ENCODE data around the gene ADAM8. TPM values are rescaled to one million over a fixed set of nuclear protein-coding genes. Genes with fewer than 3 reads are reported as not detected.

ADAM8 gene
- polyA plus RNA-seq, 1 of the 3 experiments (the other 2 are of a cell fraction): 1.7 TPM

DNA sequence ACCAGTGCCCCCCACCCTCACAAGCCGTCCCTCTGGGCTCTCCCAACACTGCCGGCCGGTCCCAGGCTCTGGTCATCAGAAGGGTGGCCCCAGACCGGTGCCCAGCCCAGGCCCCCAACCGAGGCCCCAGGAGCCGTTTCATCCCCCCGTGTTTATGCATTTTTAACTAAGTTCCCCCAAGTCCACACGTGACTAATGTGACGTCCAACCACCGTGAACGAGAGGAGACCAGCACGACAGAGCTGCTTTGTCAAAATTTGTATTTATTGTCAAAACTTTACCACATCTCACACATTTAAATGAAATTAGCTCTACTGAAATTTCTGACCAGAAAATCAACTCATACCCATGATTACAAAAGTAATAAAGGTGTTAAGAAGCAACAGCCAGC lies 30.4 kb downstream of the ADAM8 start:
- Histone ChIP-seq H2AFZ (ENCODE audit: low read depth) (no peak overlapping the region), H3K9me3 (no peaks in the 10 kb centered on the region), H3K27me3 (ENCODE audit: insufficient read depth) (no peaks in the 10 kb centered on the region), H3K4me2 (no peak overlapping the region), H3K4me3 (ENCODE audit: low read depth in 2 of 2, low read length in 1 of 2) (no peak overlapping the region), H3K27ac (ENCODE audit: low read depth in 2 of 2, low read length in 1 of 2) (no peak overlapping the region), H4K20me1 (ENCODE audit: insufficient read depth) (no peaks in the 10 kb centered on the region), H3K9me2 (no peaks in the 10 kb centered on the region), H3F3A (replicated peaks; ENCODE audit: insufficient read depth) (no peaks in the 10 kb centered on the region), H3K9ac (no peak overlapping the region), H3K79me2 (ENCODE audit: insufficient read depth) (no peaks in the 10 kb centered on the region), H3K4me1 (ENCODE audit: control insufficient read depth in 1 of 2, insufficient read depth in 2 of 2, low read depth in 1 of 2, low read length in 1 of 2) (no peaks in the 10 kb centered on the region), H3K36me3 (replicated peaks in 1 of 2; ENCODE audit: control insufficient read depth in 1 of 2, insufficient read depth in 2 of 2, low read length in 1 of 2) (no peaks in the 10 kb centered on the region)
- DNase-seq: no peak
- POLR2A ChIA-PET: no interaction called here
- 87% methylated on average over 9 of the region's 12 CpGs for WGBS (ENCODE audit: low lambda C conversion rate)
- CTCF ChIA-PET: no interaction called here
- TF ChIP-seq RAD21 (IDR thresholded peaks at IDR 0.05; ENCODE audit: low read length) (no peak), GATA2 (CRISPR knock-in tag; IDR thresholded peaks at IDR 0.05) (no peak), YY1 (IDR thresholded peaks at IDR 0.05; ENCODE audit: low read depth) (no peak), EP300 (IDR thresholded peaks at IDR 0.05; ENCODE audit: borderline replicate concordance in 1 of 2, low read depth in 1 of 2, low read length in 1 of 2) (no peak), FOXM1 (IDR thresholded peaks at IDR 0.05; ENCODE audit: low read depth) (no peak)

DNA sequence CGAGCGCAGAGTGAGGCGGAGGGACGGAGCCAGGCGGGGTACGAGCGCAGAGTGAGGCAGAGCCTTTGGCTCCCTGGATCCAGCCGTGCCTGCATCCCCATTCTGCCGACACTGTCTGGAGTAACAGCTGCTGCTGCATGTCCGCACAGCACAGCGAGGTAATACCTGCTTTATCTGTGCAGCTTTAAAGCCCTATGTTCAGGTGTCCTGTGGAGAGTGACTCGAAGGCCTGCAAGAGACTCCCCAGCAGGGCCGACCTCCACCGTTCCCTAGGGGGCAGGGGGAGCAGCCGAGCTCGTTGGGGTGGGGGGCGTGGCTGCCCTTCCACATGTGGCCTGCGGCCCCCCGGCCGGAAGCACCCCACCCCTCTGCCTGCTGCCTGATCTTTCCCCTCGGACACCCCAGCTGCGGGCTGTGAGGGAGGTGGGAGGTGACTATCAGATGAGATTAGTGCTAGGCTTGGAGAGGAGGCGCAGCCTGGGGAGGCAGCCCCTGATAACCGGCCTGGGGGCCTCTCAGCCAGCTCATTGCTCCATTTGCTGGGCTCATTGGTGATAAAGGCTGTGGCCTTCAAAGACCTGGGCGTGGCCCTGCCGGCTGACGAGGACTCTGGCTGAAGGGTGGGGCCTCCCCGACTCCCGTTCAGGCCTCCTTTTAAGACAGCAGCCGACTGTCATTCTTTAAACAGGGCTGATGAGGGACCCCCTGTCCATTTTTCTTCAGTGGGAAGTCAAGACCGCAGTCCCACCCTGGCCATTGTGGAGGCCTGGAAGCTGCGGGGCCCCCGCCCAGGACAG lies 31.0 kb downstream of the ADAM8 start:
- no peaks in the 10 kb centered on the region for H3K36me3 ChIP-seq (replicated peaks in 1 of 2; ENCODE audit: control insufficient read depth in 1 of 2, insufficient read depth in 2 of 2, low read length in 1 of 2)
- ChIA-PET CTCF (no interaction called here), POLR2A (no interaction called here)
- TF ChIP-seq GABPA (IDR thresholded peaks at IDR 0.05; ENCODE audit: low read depth): no peak
- no peak for TF ChIP-seq FOXJ3 (CRISPR knock-in tag; IDR thresholded peaks at IDR 0.05)
- TF ChIP-seq MEF2A (IDR thresholded peaks at IDR 0.05; ENCODE audit: borderline replicate concordance, low read depth): no peak
- TF ChIP-seq TAF1 (IDR thresholded peaks at IDR 0.05; ENCODE audit: borderline replicate concordance, low read depth, low read length): no peak
- TF ChIP-seq SIN3A (IDR thresholded peaks at IDR 0.05; ENCODE audit: borderline replicate concordance, low read depth, low read length): no peak
- TF ChIP-seq FOXM1 (IDR thresholded peaks at IDR 0.05; ENCODE audit: low read depth): no peak
- no peak for TF ChIP-seq NFIC (IDR thresholded peaks at IDR 0.05; ENCODE audit: borderline replicate concordance)
- no peak for TF ChIP-seq ZBTB33 (IDR thresholded peaks at IDR 0.05; ENCODE audit: borderline replicate concordance, low read depth)
- TF ChIP-seq USF2 (IDR thresholded peaks at IDR 0.05; ENCODE audit: borderline replicate concordance, low read depth, low read length): no peak
- TF ChIP-seq FOSL2 (IDR thresholded peaks at IDR 0.05; ENCODE audit: borderline replicate concordance, low read depth): no peak
- TF ChIP-seq, protein P1, sequence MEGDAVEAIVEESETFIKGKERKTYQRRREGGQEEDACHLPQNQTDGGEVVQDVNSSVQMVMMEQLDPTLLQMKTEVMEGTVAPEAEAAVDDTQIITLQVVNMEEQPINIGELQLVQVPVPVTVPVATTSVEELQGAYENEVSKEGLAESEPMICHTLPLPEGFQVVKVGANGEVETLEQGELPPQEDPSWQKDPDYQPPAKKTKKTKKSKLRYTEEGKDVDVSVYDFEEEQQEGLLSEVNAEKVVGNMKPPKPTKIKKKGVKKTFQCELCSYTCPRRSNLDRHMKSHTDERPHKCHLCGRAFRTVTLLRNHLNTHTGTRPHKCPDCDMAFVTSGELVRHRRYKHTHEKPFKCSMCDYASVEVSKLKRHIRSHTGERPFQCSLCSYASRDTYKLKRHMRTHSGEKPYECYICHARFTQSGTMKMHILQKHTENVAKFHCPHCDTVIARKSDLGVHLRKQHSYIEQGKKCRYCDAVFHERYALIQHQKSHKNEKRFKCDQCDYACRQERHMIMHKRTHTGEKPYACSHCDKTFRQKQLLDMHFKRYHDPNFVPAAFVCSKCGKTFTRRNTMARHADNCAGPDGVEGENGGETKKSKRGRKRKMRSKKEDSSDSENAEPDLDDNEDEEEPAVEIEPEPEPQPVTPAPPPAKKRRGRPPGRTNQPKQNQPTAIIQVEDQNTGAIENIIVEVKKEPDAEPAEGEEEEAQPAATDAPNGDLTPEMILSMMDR (IDR thresholded peaks at IDR 0.05): no peak
- no peak for TF ChIP-seq NRF1 (IDR thresholded peaks at IDR 0.05; ENCODE audit: low read depth, low read length)
- no peaks in the 10 kb centered on the region for H3K9me3 ChIP-seq
- H3K9ac ChIP-seq: no peak overlapping the region
- no peaks in the 10 kb centered on the region for H3K79me2 ChIP-seq (ENCODE audit: insufficient read depth)
- H2AFZ ChIP-seq (ENCODE audit: low read depth): no peak overlapping the region
- H3K4me3 ChIP-seq (ENCODE audit: low read depth in 2 of 2, low read length in 1 of 2): no peak overlapping the region
- H3K27me3 ChIP-seq (ENCODE audit: insufficient read depth): no peaks in the 10 kb centered on the region
- H4K20me1 ChIP-seq (ENCODE audit: insufficient read depth): no peaks in the 10 kb centered on the region
- H3K4me1 ChIP-seq (ENCODE audit: control insufficient read depth in 1 of 2, insufficient read depth in 2 of 2, low read depth in 1 of 2, low read length in 1 of 2): no peaks in the 10 kb centered on the region
- no peak overlapping the region for H3K4me2 ChIP-seq
- no peaks in the 10 kb centered on the region for H3F3A ChIP-seq (replicated peaks; ENCODE audit: insufficient read depth)
- no peaks in the 10 kb centered on the region for H3K9me2 ChIP-seq
- no peak overlapping the region for H3K27ac ChIP-seq (ENCODE audit: low read depth in 2 of 2, low read length in 1 of 2)
- WGBS (ENCODE audit: low lambda C conversion rate): 87% methylated on average over 12 of the region's 33 CpGs
- no peak for DNase-seq
